ENCODE results near the gene BTN3A1.
A peak's percentile ranks its signal among the peaks of the same experiment; 100 is the strongest.

BTN3A1 gene

DNA sequence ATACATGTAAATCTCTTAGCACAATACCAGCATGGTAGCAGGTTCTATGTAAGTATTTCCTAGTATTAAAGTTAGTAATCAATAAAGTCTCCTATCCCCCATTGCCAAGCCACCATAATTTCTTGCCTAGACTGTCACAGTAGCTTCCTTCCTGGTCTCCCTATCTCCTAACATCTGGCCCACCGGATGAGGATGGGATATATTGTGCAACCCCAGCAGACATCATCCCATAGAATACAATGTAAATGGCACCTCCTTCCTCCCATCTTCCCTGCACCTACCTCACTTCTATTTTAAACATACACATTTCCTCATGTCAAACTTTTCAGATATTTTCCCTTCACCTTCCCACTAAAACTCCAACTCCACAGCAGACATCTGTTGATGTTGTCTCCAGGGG is 3.5 kb upstream of the BTN3A1 start:
- TF ChIP-seq, protein P1, sequence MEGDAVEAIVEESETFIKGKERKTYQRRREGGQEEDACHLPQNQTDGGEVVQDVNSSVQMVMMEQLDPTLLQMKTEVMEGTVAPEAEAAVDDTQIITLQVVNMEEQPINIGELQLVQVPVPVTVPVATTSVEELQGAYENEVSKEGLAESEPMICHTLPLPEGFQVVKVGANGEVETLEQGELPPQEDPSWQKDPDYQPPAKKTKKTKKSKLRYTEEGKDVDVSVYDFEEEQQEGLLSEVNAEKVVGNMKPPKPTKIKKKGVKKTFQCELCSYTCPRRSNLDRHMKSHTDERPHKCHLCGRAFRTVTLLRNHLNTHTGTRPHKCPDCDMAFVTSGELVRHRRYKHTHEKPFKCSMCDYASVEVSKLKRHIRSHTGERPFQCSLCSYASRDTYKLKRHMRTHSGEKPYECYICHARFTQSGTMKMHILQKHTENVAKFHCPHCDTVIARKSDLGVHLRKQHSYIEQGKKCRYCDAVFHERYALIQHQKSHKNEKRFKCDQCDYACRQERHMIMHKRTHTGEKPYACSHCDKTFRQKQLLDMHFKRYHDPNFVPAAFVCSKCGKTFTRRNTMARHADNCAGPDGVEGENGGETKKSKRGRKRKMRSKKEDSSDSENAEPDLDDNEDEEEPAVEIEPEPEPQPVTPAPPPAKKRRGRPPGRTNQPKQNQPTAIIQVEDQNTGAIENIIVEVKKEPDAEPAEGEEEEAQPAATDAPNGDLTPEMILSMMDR (IDR thresholded peaks at IDR 0.05), result no peak
- Histone ChIP-seq H3K4me1 (ENCODE audit: control insufficient read depth in 1 of 2, insufficient read depth in 1 of 2, low read depth in 1 of 2, low read length in 1 of 2) (peaks cover 25 to 28% of the 10 kb centered on the region in 2 experiments), H3K9me3 (no peaks in the 10 kb centered on the region), H3K27ac (no peak overlapping the region), H3K4me3 (ENCODE audit: low read depth in 1 of 2, low read length in 1 of 2) (no peak overlapping the region), H3K27me3 (no peaks in the 10 kb centered on the region), H3K36me3 (no peaks in the 10 kb centered on the region)

DNA sequence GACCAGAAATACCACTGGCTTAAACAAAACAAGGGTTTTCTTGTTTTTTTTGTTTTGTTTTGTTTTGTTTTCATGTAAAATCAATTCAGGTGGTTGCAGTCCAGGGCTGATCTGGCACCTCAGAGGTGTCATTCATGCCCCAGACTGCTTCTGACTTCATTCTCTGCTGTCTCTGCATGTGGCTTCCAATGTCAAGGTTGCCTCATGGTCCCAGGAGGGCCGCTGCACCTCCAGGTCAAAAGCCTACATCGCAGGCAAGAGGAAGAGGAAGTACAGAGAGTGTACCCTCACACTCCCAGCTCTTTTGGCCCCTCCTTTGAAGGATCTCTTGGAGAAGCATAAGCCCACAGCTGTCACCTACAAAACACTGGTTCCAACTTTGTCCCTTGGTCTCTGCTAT is 1.4 kb upstream of the BTN3A1 start:
- TF ChIP-seq, protein P1 (IDR thresholded peaks at IDR 0.05), result no peak
- H3K4me1 ChIP-seq (ENCODE audit: control insufficient read depth in 1 of 2, insufficient read depth in 1 of 2, low read depth in 1 of 2, low read length in 1 of 2), result peaks cover 25 to 42% of the 10 kb centered on the region in 2 experiments
- peaks cover 11% of the 10 kb centered on the region for H3K36me3 ChIP-seq
- no peak overlapping the region for H3K4me3 ChIP-seq (ENCODE audit: low read depth in 1 of 2, low read length in 1 of 2)
- H3K27me3 ChIP-seq, result no peaks in the 10 kb centered on the region
- H3K27ac ChIP-seq, result peak overlapping the region; percentile 84
- no peaks in the 10 kb centered on the region for H3K9me3 ChIP-seq

DNA sequence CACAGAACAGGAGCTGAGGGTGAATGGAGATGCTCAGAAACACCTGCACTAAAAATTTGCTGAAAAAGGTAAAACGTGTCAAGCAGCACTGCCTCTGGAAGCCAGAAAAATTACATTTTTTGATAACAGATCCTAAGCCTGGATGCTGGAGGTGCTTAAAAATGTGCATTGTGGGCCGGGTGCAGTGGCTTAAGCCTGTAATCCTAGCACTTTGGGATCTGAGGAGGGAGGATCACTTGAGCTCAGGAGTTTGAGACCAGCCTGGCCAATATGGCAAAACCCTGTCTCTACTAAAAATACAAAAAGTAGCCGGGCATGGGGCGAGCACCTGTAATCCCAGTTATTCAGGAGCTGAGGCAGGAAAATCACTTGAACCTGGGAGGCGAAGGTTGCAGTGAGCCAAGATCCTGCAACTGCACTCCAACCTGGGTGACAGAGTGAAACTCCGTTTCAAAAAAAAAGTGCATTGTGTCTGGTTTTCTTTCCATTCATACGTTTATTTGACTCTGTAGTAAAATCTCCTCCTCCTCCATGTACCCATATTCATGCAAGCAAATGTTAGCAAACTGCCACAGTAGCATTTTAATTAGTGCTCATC is 587 bp upstream of the BTN3A1 start:
- no peaks in the 10 kb centered on the region for H3K27me3 ChIP-seq
- H3K36me3 ChIP-seq, result peaks cover 16% of the 10 kb centered on the region
- peak overlapping the region; percentile 63 to 83 for H3K4me3 ChIP-seq (ENCODE audit: low read depth in 1 of 2, low read length in 1 of 2)
- H3K4me1 ChIP-seq (ENCODE audit: control insufficient read depth in 1 of 2, insufficient read depth in 1 of 2, low read depth in 1 of 2, low read length in 1 of 2), result peaks cover 25 to 42% of the 10 kb centered on the region in 2 experiments
- H3K27ac ChIP-seq, result peak overlapping the region; percentile 84
- TF ChIP-seq, protein P1 (IDR thresholded peaks at IDR 0.05), result no peak
- no peaks in the 10 kb centered on the region for H3K9me3 ChIP-seq

DNA sequence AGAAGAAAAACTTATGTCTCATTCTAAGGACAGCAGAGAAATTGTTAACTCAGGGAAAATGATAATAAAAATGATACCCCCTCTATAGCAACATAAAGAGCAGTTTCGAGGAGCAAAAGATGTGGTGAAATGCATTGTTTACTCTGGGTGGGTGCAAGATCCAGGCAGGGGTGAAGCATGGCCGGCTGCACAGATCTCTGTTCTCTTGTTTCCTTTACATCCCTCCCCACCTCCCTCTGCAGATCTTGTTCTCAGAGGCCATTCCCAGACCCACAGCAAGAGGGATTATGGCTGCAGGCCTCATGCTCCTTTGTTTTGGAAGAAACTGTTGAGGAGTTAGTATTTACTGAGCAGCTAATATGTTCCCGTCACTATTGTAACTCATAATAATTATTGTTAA is 1.8 kb downstream of the BTN3A1 start:
- H3K4me3 ChIP-seq (ENCODE audit: low read depth in 1 of 2, low read length in 1 of 2), result peak overlapping the region in 1 of 2 experiments; percentile 63
- peaks cover 25 to 42% of the 10 kb centered on the region in 2 experiments for H3K4me1 ChIP-seq (ENCODE audit: control insufficient read depth in 1 of 2, insufficient read depth in 1 of 2, low read depth in 1 of 2, low read length in 1 of 2)
- H3K27me3 ChIP-seq, result no peaks in the 10 kb centered on the region
- no peaks in the 10 kb centered on the region for H3K9me3 ChIP-seq
- TF ChIP-seq, protein P1 (IDR thresholded peaks at IDR 0.05), result no peak
- H3K36me3 ChIP-seq, result peaks cover 40% of the 10 kb centered on the region
- H3K27ac ChIP-seq, result peak overlapping the region; percentile 34

DNA sequence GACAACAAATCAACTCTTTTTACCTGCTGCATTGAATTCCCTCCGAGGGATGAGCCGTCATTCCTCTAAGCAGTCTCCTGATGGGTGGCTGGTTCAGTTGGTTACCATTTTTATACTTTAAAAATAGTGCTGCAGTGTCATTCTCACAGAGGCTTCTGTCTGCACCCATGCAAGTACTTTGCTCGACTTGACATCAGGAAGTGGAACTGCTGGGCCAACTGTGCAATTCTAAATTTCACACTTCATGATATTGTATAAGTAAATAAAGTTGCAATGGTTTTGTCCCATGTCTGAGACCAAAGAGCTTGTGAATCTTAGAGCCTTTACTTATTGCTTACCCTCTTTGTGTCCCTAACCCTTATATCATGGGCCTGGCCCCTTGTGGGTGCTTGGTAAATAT is 2.5 kb downstream of the BTN3A1 start:
- H3K9me3 ChIP-seq, result no peaks in the 10 kb centered on the region
- H3K36me3 ChIP-seq, result peaks cover 46% of the 10 kb centered on the region
- H3K27me3 ChIP-seq, result no peaks in the 10 kb centered on the region
- H3K4me3 ChIP-seq (ENCODE audit: low read depth in 1 of 2, low read length in 1 of 2), result no peak overlapping the region
- TF ChIP-seq, protein P1 (IDR thresholded peaks at IDR 0.05), result no peak
- peaks cover 25 to 42% of the 10 kb centered on the region in 2 experiments for H3K4me1 ChIP-seq (ENCODE audit: control insufficient read depth in 1 of 2, insufficient read depth in 1 of 2, low read depth in 1 of 2, low read length in 1 of 2)
- H3K27ac ChIP-seq, result peak overlapping the region; percentile 12
